ENCODE measurements around the gene ATP5F1A.
"Not testable (repeated sequence)": the region's sequence is repeated elsewhere in the genome, so short reads cannot be mapped to it uniquely, and the experiment has no call there.

Gene ATP5F1A

DNA sequence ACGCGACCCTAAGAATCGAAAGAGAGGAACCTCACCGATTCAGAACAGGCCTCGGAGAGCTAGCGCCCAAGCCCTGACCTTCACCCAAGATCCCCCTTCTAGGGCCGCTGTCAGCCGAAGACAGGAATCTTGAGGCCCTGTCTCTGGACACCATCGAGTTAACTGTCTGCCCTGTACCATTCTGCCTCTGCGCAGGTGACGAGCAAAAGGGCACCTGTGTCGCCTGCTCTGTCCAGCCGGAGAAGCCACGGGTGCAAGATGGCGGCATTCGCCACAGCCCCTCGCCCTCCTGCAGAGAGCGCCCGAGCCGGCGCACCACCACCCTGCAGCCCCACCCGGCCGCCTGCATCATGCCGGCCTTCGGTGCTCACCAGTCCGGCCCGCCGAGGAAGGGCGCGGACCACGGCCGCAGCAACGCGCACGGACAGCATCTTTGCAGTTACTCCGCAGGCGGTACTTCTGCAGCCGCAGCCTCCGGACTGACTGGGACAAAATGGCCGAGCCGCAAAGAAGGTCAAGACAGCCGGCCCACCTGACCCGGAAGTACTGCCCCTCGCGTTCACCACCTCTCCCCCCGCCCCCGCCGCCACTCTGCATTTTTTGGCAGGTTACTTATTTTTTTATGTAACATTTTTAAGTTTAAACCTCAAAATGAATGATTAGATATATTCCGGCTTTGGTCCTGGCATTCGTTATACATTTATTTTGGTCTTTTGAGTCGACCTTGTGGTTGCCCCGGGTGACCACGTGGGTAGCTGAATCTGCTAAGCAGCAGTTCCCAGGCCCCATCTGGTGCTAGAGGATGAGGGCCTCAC is at the start of gene ATP5F1A:
Gene ATP5F1A, minus strand, starts transcription at position 496 of the 815 bp plus-strand sequence. Its CDS starts 65 bp downstream, at position 431.
- DNase-seq (ENCODE audit: low read depth), result peak; percentile 48

DNA sequence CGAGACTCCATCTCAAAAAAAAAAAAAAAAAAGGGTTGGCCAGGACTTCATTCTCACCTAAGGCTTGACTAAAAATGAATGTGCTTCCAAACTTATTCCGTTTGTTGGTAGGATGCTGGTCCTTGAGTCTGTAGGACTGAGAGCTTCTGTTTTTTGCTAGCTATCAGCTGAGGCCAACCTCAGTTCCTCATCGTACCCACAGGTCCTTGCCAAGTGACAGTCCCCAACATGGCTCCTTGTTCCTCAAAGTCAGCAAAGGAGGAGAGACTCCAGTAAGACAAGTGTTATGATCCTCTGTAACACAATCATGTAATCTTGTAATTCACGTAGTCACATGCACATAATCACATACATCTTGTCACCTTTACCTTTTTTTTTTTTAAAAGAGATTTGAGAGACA is 43.1 kb upstream of the ATP5F1A start:
- DNase-seq (ENCODE audit: low read depth), result no peak

DNA sequence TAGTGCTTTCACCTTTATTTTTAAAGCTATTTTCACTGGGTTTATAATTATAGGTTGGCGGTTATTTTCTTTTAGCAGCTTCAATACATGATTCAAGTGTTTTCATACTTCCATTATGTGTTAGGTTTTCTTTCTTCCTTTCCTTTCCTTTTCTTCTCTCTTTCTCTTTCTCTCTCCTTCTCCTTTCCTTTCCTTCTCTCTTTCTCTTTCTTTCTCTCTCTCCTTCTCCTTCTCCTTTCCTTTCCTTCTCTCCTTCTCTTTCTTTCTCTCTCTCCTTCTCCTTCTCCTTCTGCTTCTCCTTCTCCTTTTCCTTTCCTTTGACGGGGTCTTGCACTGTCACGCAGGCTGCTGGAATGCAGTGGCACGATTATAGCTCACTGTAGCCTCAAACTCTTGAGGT is 42.1 kb upstream of the ATP5F1A start:
- no peak for DNase-seq (ENCODE audit: low read depth)

DNA sequence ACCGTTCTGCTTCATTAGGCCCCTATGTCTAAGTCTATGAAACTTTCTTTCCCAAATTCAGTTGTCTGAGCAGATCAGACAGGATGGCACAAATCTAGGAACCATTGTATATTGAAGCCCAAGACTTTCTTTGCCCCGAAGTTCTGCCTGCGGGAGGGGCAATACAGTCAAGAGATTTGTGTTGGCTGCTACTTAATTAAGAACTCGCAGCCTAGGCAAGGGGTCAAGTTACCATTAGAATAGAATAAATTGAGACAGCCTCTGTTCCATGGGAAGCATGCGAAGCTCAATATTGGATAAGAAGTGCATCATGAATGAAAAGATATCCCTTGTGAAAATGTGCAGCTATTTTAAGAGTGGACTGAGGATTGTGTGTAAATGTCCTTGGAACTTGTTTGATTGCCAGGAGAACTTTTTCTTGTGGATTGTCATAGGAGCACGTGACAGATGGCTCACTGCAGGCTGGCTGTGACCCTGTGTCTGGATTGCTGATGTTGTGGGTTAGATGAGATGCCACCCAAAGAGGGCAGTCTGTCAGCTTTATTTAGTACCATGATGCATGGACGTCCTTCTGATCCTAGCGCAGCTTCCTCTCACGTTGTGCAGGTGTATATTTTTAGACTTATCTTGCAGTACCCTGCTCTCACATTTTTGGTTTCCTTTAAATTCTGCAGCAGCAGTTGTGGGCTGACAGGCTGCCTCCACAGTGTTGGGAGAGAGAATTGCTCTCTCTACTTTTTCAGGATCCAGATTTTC is 37.0 kb upstream of the ATP5F1A start:
- DNase-seq (ENCODE audit: low read depth), result no peak

DNA sequence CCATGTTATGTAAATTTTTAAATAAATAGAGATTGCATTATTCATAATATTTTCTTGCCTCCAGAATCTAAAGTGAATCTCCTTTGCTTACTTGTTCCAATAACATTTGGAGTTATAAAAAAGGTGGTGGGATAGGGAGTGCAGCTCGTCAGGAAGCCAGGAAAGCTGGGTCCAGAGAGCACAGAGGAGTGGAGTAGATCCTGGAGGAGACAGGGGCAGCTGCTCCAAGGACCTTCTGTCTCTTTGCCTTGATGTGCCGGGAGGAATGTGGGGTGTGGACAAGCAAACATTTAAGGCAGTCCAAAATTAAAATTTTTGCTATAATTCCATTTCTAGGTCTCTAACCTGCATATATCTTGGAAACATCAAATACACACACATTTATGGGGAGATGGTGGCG is 35.4 kb upstream of the ATP5F1A start:
- no peak for DNase-seq (ENCODE audit: low read depth)

DNA sequence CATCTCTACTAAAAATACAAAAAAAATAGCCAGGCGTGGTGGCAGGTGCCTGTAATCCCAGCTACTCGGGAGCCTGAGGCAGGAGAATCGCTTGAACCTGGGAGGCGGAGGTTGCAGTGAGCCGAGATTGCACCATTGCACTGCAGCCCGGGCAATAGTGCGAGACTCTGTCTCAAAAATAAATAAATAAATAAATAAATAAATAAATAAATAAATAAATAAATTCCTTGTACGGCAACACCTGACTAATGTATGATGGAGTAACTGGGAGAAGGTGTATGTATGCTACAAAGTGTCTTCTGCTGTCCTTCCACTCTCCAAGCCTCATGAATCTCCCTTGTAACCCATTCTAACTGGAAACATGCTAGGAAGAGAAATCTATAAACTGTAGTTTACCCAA is 32.5 kb upstream of the ATP5F1A start:
- DNase-seq (ENCODE audit: low read depth), result not testable (repeated sequence)

DNA sequence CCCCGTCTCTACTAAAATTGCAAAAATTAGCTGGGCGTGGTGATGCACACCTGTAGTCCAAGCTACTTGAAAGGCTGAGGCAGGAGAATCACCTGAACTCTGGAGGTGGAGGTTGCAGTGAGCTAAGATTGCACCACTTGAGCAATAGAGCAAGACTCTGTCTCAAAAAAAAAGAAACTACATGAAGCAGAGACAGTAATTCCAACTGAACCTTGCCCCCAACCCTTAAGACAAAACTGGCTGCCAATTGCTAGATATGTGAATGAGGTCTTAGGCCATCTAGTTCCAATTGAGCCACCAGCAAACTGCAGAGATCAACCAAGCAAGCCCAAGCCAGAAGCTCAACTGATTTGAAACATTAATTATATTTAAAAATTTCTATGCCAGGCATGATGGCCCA is 32.0 kb upstream of the ATP5F1A start:
- no peak for DNase-seq (ENCODE audit: low read depth)

DNA sequence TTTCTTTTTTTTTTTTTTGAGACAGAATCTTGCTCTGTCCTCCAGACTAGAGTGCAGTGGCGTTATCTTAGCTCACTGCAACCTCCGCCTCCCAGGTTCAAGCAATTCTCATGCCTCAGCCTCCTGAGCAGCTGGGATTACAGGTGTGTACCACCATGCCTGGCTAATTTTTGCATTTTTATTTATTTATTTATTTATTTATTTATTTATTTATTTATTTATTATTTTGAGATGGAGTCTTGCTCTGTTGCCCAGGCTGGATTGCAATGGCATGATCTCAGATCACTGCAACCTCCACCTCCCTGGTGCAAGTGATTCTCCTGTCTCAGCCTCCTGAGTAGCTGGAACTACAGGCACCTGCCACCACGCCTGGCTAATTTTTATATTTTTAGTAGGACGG is 28.5 kb upstream of the ATP5F1A start:
- DNase-seq (ENCODE audit: low read depth), result not testable (repeated sequence)

DNA sequence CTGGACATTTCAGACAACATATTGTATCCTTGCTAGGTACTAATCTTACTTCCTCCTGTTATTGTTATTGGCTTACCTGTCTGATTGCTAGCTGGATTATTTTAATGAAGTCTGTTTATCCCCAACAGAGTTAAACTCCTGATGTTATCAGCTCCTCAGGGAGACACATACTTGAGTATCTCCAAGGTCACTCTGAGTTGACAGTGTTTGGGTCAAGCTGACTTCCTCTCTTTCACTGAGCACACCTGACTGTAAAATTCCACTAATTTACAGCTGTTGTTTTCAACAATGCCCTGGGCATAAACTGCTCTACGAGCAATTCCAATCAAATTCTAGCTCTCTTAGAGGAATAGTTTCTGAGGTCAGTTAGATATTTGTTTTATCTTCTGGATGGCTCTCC is 15.7 kb upstream of the ATP5F1A start:
- DNase-seq (ENCODE audit: low read depth), result no peak

DNA sequence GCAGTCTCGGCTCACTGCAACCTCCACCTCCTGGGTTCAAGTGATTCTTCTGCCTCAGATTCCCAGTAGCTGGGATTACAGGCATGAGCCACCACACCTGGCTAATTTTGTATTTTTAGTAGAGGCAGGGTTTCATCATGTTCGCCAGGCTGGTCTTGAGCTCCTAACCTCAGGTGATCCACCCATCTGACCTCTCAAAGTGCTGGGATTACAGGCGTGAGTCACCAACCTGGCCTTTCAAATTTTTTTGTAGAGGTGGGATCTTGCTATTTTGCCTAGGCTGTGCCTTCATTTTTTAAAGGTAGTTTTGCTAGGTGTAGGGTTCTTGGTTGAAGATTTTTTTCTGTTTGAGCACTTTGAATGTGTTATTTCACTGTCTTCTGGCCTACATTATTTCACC is 12.3 kb upstream of the ATP5F1A start:
- no peak for DNase-seq (ENCODE audit: low read depth)

DNA sequence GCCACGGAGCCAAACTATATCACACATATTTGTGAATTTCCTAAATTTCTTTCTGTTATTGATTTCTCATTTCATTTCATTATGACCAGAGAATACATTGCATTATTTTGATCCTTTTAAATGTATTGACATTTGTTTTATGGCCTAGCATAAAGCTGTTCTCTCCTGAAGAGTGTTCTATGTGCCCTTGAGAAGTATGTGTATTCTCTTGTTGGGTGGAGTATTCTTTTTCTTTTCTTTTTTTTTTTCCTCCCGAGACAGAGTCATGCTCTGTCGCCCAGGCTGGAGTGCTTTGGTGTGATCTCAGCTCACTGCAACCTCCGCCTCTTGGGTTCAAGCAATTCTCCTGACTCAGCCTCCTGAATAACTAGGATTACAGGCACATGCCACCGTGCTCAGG is 11.3 kb upstream of the ATP5F1A start:
- DNase-seq (ENCODE audit: low read depth), result no peak

DNA sequence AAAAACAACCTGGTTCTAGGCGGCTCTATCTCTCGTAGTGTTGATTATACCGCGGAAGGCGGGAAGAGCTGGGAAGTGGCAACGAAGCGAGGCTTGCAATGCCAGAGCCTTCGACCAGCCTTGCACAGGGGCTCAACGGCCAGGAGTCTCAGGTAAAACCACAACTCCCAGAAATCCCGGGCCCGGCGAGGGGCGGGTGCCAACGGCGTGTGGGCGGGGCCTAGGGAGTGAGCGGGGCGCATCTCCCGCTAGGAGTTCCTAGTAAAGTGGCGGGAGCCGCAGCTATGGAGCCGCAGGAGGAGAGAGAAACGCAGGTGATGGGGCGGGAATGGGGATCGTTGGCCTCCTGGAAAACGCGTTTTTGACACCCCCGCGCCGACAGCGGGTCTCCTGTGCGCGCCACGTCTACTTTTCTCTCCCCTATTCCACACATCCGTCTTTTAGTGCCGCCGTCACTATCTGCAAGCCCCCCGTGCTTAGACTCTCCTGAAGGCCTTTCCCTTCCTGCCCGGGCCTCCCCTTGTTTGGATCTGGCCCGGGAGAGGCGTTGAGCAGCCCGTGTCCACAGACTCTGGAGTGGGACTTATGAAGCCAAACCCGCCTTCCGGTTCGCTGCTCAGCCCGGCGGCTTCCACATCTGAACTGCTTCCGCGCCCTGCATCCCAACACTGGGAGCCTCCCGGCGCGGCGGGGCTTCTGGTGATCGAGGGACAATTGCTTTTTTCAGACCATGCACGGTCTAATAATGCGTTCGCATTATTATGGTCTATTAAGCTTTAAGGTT is 6.2 kb upstream of the ATP5F1A start, which contains the start of gene HAUS1:
Gene HAUS1, plus strand, starts transcription at position 258 of the 784 bp plus-strand sequence. Its CDS starts 27 bp downstream, at position 285.
- peak; percentile 65 for DNase-seq (ENCODE audit: low read depth)

DNA sequence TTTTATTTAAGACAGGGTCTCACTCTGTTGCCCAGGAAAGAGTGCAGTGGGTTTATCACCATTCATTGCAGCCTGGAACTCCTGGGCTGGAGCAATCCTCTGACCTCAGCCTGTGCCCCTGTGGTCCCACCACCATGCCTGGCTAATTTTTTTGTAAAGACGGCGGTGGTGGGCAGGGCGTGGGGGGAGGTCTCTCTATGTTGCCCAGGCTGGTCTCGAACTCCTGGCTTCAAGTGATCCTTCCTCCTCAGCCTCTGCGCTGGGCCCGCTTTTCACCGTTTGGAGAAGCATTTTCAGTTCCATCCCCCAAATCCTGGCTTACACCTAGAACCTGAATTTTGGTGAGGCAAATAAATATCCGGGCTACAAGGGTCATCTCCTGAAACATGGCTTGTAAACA is 1.4 kb upstream of the ATP5F1A start:
- no peak for DNase-seq (ENCODE audit: low read depth)

DNA sequence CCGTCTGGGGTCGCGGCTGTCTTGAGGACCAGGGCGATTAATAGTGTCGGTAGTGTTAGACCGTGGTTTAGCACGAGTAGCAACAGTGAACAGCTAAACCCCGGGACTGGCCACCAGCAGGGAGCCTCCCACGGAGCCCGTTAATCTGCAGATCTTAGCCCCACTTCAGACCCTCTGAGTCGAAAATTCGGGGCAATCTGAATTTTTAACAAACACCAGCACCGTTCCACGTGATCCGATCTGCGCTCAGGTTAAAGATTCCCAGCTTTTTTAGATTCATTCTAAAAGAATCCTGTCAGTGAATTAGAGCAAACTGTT is 479 bp upstream of the ATP5F1A start:
- no peak for DNase-seq (ENCODE audit: low read depth)

DNA sequence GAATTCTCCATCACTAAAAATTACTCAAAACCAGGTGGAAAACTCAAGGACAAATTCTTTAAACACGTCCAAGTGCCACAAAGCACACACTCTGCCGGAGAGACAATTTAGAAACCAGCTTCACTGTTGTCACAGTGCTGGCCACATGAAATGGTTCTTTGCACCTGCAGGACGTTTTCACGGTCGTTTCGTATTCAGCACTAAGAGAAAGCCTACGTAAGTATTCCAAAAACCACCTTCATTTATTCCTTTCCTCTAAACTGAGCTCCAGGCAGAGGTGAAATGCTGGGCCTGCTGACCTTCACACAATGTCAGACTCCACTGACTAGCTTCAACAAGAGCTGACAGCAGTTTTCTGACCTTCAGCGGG is 680 bp downstream of the ATP5F1A start:
- no peak for DNase-seq (ENCODE audit: low read depth)

DNA sequence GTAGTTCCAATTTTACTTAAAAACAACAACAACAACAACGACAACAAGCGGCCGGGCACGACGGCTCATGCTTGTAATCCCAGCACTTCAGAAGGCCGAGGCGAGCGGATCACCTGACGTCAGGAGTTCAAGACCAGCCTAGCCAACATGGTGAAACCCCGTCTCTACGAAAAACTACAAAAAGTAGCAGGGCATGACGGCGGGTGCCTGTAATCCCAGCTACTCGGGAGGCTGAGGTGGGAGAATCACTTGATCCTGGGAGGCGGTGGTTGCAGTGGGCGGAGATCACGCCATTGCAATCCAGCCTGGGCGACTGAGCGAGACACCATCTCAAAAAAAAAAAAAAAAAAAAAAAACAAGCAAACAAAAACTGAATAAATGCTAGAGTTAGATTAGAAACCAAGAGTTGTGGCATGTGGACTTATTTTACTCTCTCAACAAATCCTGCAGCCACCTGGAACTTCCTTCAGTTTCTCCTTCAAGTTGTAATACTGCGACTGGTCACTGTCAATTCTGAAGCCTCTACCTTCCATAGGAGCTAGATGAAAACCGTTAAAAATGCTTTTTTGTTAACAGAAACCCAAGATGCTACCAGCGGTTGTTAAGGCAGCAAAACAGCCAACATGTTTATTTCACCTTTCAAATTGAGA is 1.3 kb downstream of the ATP5F1A start:
- no peak for DNase-seq (ENCODE audit: low read depth)

DNA sequence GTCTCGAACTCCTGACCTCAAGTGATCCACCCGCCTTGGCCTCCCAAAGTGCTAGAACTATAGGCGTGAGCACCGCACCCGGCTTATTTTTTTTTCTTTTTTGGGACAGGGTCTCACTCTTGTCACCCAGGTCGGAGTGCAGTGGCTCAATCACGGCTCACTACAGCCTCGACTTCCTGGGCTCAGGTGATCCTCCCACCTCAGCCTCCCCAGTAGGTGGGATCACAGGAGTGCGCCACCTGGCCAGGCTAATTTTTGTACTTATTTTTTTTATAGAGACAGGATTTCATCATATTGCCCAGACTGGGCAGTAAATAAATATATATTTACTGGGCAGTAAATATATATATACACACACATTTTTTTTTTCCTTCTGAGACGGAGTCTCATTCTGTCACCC is 2.6 kb downstream of the ATP5F1A start:
- DNase-seq (ENCODE audit: low read depth), result no peak

DNA sequence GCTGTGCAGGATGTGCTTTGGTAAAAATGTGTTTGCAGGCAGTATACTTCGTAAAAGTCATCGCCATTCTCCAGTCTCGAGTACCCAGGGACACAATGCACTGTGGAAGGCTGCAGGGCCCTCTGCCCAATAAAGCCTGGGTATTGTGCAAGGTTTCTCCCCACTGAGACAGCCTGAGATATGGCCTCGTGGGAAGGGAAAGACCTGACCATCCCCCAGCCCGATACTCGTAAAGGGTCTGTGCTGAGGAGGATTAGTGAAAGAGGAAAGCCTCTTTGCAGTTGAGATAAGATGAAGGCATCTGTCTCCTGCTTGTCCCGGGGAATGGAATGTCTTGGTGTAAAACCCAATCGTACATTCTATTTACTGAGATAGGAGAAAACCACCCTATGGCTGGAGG is 9.6 kb downstream of the ATP5F1A start:
- not testable (repeated sequence) for DNase-seq (ENCODE audit: low read depth)

DNA sequence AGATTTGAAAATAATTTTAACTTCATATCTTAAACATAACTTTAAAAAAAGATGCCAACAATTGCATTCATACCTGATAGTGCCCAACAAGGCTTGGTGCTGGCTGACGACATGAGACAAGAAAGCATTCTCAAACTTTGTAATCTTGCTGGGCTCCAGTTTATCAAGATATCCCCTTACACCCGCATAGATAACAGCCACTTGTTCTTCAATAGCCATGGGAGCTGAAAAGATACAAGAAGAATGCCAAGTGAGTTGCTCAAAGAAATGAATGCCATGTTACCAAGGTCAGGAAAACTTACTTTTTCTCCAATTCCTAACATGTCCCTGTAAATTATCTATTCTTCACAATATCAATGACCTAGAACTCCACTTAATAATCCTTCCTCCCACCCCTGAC is 13.7 kb downstream of the ATP5F1A start:
- no peak for DNase-seq (ENCODE audit: low read depth)

DNA sequence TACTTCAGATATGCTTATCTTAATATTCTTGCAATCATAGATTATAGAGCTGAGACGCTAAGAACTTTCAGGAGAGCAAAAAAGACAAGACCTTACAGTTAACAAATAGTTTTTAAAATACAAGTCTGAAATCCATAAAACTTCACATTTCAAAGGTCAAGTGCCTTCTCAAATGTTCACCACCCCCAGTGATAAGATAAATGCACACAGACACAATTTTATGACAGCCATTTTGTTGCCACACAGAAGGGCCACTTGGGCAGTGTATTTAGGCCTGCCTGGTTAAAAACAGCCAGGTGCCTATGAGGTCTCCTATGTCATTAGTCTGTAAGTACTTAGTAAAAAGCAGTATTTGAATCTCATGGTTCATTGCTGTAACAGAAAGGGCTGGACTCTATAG is 17.9 kb downstream of the ATP5F1A start:
- DNase-seq (ENCODE audit: low read depth), result no peak

DNA sequence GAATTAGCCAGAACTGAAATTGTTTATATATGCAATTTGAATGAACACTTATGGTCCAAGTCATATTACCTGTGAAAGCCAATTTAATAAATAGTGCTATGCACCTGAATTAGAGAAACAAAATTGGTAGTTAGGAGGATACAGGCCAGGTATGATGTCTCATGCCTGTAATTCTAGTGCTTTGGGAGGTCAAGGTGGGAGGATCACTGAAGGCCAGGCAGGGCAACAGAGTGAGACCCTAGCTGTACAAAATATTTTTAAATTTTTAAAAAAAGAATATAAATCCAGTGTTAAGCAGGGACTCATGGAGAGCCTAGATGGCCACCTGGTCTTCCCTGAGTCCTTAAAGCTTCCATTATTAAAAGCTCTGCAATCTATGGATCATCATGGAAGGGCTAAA is 18.8 kb downstream of the ATP5F1A start:
- no peak for DNase-seq (ENCODE audit: low read depth)

All from fibroblast of the conjunctiva (primary cell).